ENCODE data around the gene SRRM4.

- TF ChIP-seq MAX (IDR thresholded peaks at IDR 0.05) (no peak), YY1 (IDR thresholded peaks at IDR 0.05; ENCODE audit: low read depth) (no peak), FOXM1 (IDR thresholded peaks at IDR 0.05; ENCODE audit: borderline replicate concordance, low read depth) (no peak)
Measured at GRCh38 chr12:119158402-119158801, 177.1 kb downstream of the SRRM4 start.
